CD14-positive monocyte (primary cell): ENCODE measurements around the gene SLC38A2. TPM values are rescaled to one million over a fixed set of nuclear protein-coding genes. Genes with fewer than 3 reads are reported as not detected.

Experiments
- DNase-seq, 3 donors: peaks; one replicate each; pipeline ENCODE4 v3.0.0-alpha.2; 2011 to 2022
- H2AFZ ChIP-seq: 2 replicates; pipeline ENCODE4 v1.6.0; 2012; ENCODE audit warnings: mild to moderate bottlenecking, low read depth, low read length, inconsistent platforms; ENCODE audit not compliant: insufficient read depth, poor library complexity, severe bottlenecking
- H3K27ac ChIP-seq, 2 donors: 1 replicate in 1 of 2; 2 replicates in 1 of 2; pipeline ENCODE4 v1.5.1; 2012 to 2013; ENCODE audit warnings: low read length in 2 of 2, control low read depth in 1 of 2, inconsistent platforms in 1 of 2, low read depth in 1 of 2, mild to moderate bottlenecking in 1 of 2
- H3K27me3 ChIP-seq, 2 donors: one replicate each; pipeline versions ENCODE4 v1.6.0 to v1.6.1; 2011 to 2013; ENCODE audit warnings: low read length in 2 of 2; ENCODE audit not compliant: control insufficient read depth in 2 of 2, insufficient read depth in 2 of 2
- H3K36me3 ChIP-seq, 2 donors: replicated peaks in 1 of 2; 1 replicate in 1 of 2; 2 replicates in 1 of 2; pipeline versions ENCODE4 v1.5.1 to v1.6.1; 2012 to 2013; ENCODE audit warnings: low read length in 2 of 2, control low read depth in 1 of 2, inconsistent platforms in 1 of 2, mild to moderate bottlenecking in 1 of 2; ENCODE audit not compliant: insufficient read depth in 2 of 2, control insufficient read depth in 1 of 2
- H3K4me1 ChIP-seq, 2 donors: 1 replicate in 1 of 2; 2 replicates in 1 of 2; pipeline versions ENCODE4 v1.5.1 to v1.6.1; 2012 to 2013; ENCODE audit warnings: low read length in 2 of 2, control low read depth in 1 of 2, inconsistent platforms in 1 of 2, mild to moderate bottlenecking in 1 of 2, moderate library complexity in 1 of 2; ENCODE audit not compliant: insufficient read depth in 2 of 2, control insufficient read depth in 1 of 2
- H3K4me2 ChIP-seq: replicated peaks from 2 replicates; pipeline ENCODE3; 2012; ENCODE audit warnings: low read length, moderate library complexity, mild to moderate bottlenecking; ENCODE audit not compliant: poor library complexity, severe bottlenecking; ENCODE audit errors: extremely low read depth
- H3K4me3 ChIP-seq, 3 experiments: fragments of 200-600 bp in 1 of 3; sonication (generic) in 1 of 3; replicated peaks in 1 of 3; 1 replicate in 2 of 3; 2 replicates in 1 of 3; pipeline ENCODE4 v1.5.1; 2011 to 2013; ENCODE audit warnings: low read length in 3 of 3, mild to moderate bottlenecking in 3 of 3, control low read depth in 2 of 3, low read depth in 2 of 3, inconsistent platforms in 1 of 3, moderate library complexity in 1 of 3
- H3K79me2 ChIP-seq: 2 replicates; pipeline ENCODE4 v1.6.0; 2012; ENCODE audit warnings: mild to moderate bottlenecking, control low read depth, inconsistent platforms, low read length, moderate library complexity; ENCODE audit not compliant: insufficient read depth
- H3K9ac ChIP-seq: 2 replicates; pipeline ENCODE4 v1.6.0; 2017; ENCODE audit warnings: low read length, mild to moderate bottlenecking; ENCODE audit not compliant: insufficient read depth, poor library complexity, severe bottlenecking
- H3K9me3 ChIP-seq, 2 donors: replicated peaks in 1 of 2; 1 replicate in 1 of 2; 2 replicates in 1 of 2; pipeline versions ENCODE4 v1.5.1 to v1.6.1; 2012 to 2013; ENCODE audit warnings: low read length in 2 of 2, control low read depth in 1 of 2; ENCODE audit not compliant: control insufficient read depth in 1 of 2, insufficient read depth in 1 of 2
- H4K20me1 ChIP-seq: 2 replicates; pipeline ENCODE4 v1.6.0; 2012; ENCODE audit warnings: mild to moderate bottlenecking, low read length, control low read depth, moderate library complexity; ENCODE audit not compliant: insufficient read depth
- H3K27ac Mint-ChIP-seq, 7 donors: one replicate each; pipeline ENCODE4 v1.8.0; 2020; ENCODE audit warnings: mild to moderate bottlenecking in 7 of 7, mixed read lengths in 7 of 7, moderate library complexity in 6 of 7, inconsistent platforms in 2 of 7
- H3K27me3 Mint-ChIP-seq, 3 donors: one replicate each; pipeline ENCODE4 v1.8.0; 2021 to 2022; ENCODE audit warnings: low read depth in 3 of 3, mild to moderate bottlenecking in 3 of 3, mixed read lengths in 3 of 3, moderate library complexity in 3 of 3, inconsistent platforms in 1 of 3
- H3K36me3 Mint-ChIP-seq, 2 donors: one replicate each; pipeline ENCODE4 v1.8.0; 2020; ENCODE audit warnings: mixed read lengths in 2 of 2, inconsistent platforms in 1 of 2, mild to moderate bottlenecking in 1 of 2
- H3K4me1 Mint-ChIP-seq: one replicate; pipeline ENCODE4 v1.8.0; 2020; ENCODE audit warnings: mild to moderate bottlenecking, mixed read lengths
- H3K4me3 Mint-ChIP-seq, 2 donors: one replicate each; pipeline ENCODE4 v1.8.0; 2020; ENCODE audit warnings: mild to moderate bottlenecking in 2 of 2, mixed read lengths in 2 of 2, moderate library complexity in 1 of 2
- H3K9me3 Mint-ChIP-seq, 7 donors: one replicate each; pipeline ENCODE4 v1.8.0; 2020 to 2022; ENCODE audit warnings: mixed read lengths in 7 of 7, mild to moderate bottlenecking in 6 of 7, moderate library complexity in 6 of 7, inconsistent platforms in 2 of 7
- CTCF ChIP-seq: fragments of 200-600 bp; IDR thresholded peaks from one replicate; pipeline ENCODE4 v1.8.0; 2022; ENCODE audit warnings: antibody characterized with exemption, mild to moderate bottlenecking
- WGBS: methylation state at CpG from one replicate; pipeline ENCODE4 v1.1.5; 2013; ENCODE audit warnings: missing lambda C conversion rate; ENCODE audit not compliant: insufficient coverage; 5-methylcytosine and 5-hydroxymethylcytosine counted together
- intact Hi-C, 2 donors: fragments of 100-400 bp; cut with micrococcal nuclease; formaldehyde crosslinking; loops; one replicate each; pipeline versions ENCODE4 v1.15.0 to v1.15.1; 2023
- polyA plus RNA-seq, 3 donors: library from polyadenylated mRNA; depleted of rRNA in 1 of 3; unstranded in 2 of 3; stranded (reverse) in 1 of 3; fragments of 300-500 nt in 2 of 3; fragments of >200 nt in 1 of 3; fragmentation: Illumina TruSeq in 2 of 3; gene quantifications; 1 replicate in 2 of 3; 2 replicates in 1 of 3; pipeline ENCODE4 v1.2.3, GENCODE V29; 2012 to 2021

The SLC38A2 gene
- polyA plus RNA-seq, 3 donors, result 33.8 to 116 (median 48.7) TPM

- H3K27ac ChIP-seq, result peak overlapping the region in 1 of 2 donors; percentile 65
- H3K27ac Mint-ChIP-seq, result peak overlapping the region in 3 of 7 donors; percentile 87 to 96 (median 90)
- no CpG with 5 or more reads among the region's 1 CpG for WGBS
- H3K4me3 ChIP-seq, result no peak overlapping the region
- TF ChIP-seq CTCF, result no peak
- no peak overlapping the region for H3K4me2 ChIP-seq
- no peak for DNase-seq
- intact Hi-C loops, result no loop called here
- H3K27me3 ChIP-seq, result no peaks in the 10 kb centered on the region
- H4K20me1 ChIP-seq, result peaks cover 80% of the 10 kb centered on the region
- H3K4me3 Mint-ChIP-seq, result no peak overlapping the region
- H3K4me1 Mint-ChIP-seq, result peaks cover 31% of the 10 kb centered on the region
- H3K36me3 Mint-ChIP-seq, result peaks cover 62 to 64% of the 10 kb centered on the region in 2 donors
- H3K9me3 Mint-ChIP-seq, result no peaks in the 10 kb centered on the region
- H3K27me3 Mint-ChIP-seq, result no peaks in the 10 kb centered on the region
- H3K9ac ChIP-seq, result no peak overlapping the region
- peaks cover 40% of the 10 kb centered on the region for H3K79me2 ChIP-seq
- no peak overlapping the region for H2AFZ ChIP-seq
- H3K36me3 ChIP-seq, result peaks cover 67 to 71% of the 10 kb centered on the region in 2 donors
- H3K9me3 ChIP-seq, result no peaks in the 10 kb centered on the region
- H3K4me1 ChIP-seq, result peaks cover 12 to 20% of the 10 kb centered on the region in 2 donors
Measured at GRCh38 chr12:46360370-46360769, 12.2 kb downstream of the SLC38A2 start.

GRCh38 chr12:46359667-46360280, 12.8 kb downstream of the SLC38A2 start:
- intact Hi-C loops, result no loop called here
- TF ChIP-seq CTCF, result no peak
- no peaks in the 10 kb centered on the region for H3K27me3 Mint-ChIP-seq
- peaks cover 34% of the 10 kb centered on the region for H3K79me2 ChIP-seq
- no peak overlapping the region for H3K27ac Mint-ChIP-seq
- H3K27me3 ChIP-seq, result no peaks in the 10 kb centered on the region
- peaks cover 74% of the 10 kb centered on the region for H4K20me1 ChIP-seq
- H3K36me3 Mint-ChIP-seq, result peaks cover 57 to 58% of the 10 kb centered on the region in 2 donors
- peaks cover 12 to 20% of the 10 kb centered on the region in 2 donors for H3K4me1 ChIP-seq
- no peak for DNase-seq
- H3K27ac ChIP-seq, result no peak overlapping the region
- no peaks in the 10 kb centered on the region for H3K9me3 ChIP-seq
- H3K9me3 Mint-ChIP-seq, result no peaks in the 10 kb centered on the region
- H3K4me1 Mint-ChIP-seq, result peaks cover 28% of the 10 kb centered on the region
- WGBS, result no CpG with 5 or more reads among the region's 4 CpGs
- H2AFZ ChIP-seq, result no peak overlapping the region
- peaks cover 62 to 65% of the 10 kb centered on the region in 2 donors for H3K36me3 ChIP-seq
- no peak overlapping the region for H3K4me2 ChIP-seq
- H3K4me3 ChIP-seq, result no peak overlapping the region
- no peak overlapping the region for H3K9ac ChIP-seq
- no peak overlapping the region for H3K4me3 Mint-ChIP-seq
